Panc1 (cell line): Measurements from ENCODE around the gene NPEPL1. TPM values are rescaled to one million over a fixed set of nuclear protein-coding genes. Genes with fewer than 3 reads are reported as not detected.

Source experiments
- ATAC-seq: fragments of 200-7000 bp; cut with Tn5 transposase; 2 replicates; pipeline ENCODE4 v1.9.1; 2020; ENCODE audit warnings: mild to moderate bottlenecking, moderate library complexity
- BruUV-seq: library from RNA; stranded (reverse); fragments of 400-500 nt; replicated peaks from 2 replicates; lab custom pipeline; 2021; lab: Mats Ljungman, UMichigan
- CTCF ChIA-PET: fragments of 300-600 bp; sonication (Branson Sonifier 250); formaldehyde crosslinking; loops from one replicate; lab custom pipeline; 2022; ENCODE audit warnings: antibody characterized with exemption; lab: Charles Lee
- POLR2A ChIA-PET: fragments of 300-600 bp; sonication (Branson Sonifier 250); formaldehyde crosslinking; loops from one replicate; lab custom pipeline; 2022; ENCODE audit warnings: antibody characterized with exemption; lab: Charles Lee
- DNase-seq: peaks from one replicate; pipeline ENCODE4 v3.0.0-alpha.2; 2010; ENCODE audit warnings: low read depth, low spot score
- H3K27ac ChIP-seq: 2 replicates; pipeline ENCODE4 v1.5.1; 2011; ENCODE audit warnings: mild to moderate bottlenecking, low read length, inconsistent platforms
- H3K27me3 ChIP-seq: fragments of 200-500 bp; sonication (Bioruptor generic); 2 replicates; pipeline ENCODE4 v1.6.0; 2014; ENCODE audit warnings: low read length, inconsistent platforms; ENCODE audit not compliant: control insufficient read depth, insufficient read depth
- H3K36me3 ChIP-seq: fragments of 200-500 bp; sonication (Bioruptor generic); 2 replicates; pipeline ENCODE4 v1.5.1; 2014; ENCODE audit warnings: inconsistent platforms, mild to moderate bottlenecking, low read length, moderate library complexity; ENCODE audit not compliant: control insufficient read depth, insufficient read depth
- H3K4me1 ChIP-seq: 2 replicates; pipeline ENCODE4 v1.5.1; 2011; ENCODE audit warnings: inconsistent platforms, mild to moderate bottlenecking, low read length, moderate library complexity; ENCODE audit not compliant: control insufficient read depth, insufficient read depth
- H3K4me3 ChIP-seq, 2 experiments: 2 replicates each; pipeline ENCODE4 v1.5.1; 2011 to 2012; ENCODE audit warnings: low read depth in 2 of 2, low read length in 2 of 2, mild to moderate bottlenecking in 2 of 2, inconsistent platforms in 1 of 2, moderate library complexity in 1 of 2
- H3K9me3 ChIP-seq: fragments of 200-500 bp; sonication (Bioruptor generic); 2 replicates; pipeline ENCODE4 v1.5.1; 2014; ENCODE audit warnings: low read depth, mild to moderate bottlenecking, inconsistent platforms, low read length, moderate library complexity; ENCODE audit not compliant: control insufficient read depth, insufficient read depth
- CTCF ChIP-seq: fragments of 450-650 bp; IDR thresholded peaks from 2 replicates; pipeline ENCODE4 v1.5.1; 2017; ENCODE audit warnings: mild to moderate bottlenecking
- POLR2AphosphoS5 ChIP-seq: IDR thresholded peaks from 2 replicates; pipeline ENCODE4 v1.6.1; 2012; ENCODE audit warnings: mild to moderate bottlenecking, low read depth, low read length, moderate library complexity
- REST ChIP-seq, 2 experiments: IDR thresholded peaks; 2 replicates each; pipeline ENCODE4 v1.6.1; 2011 to 2012; ENCODE audit warnings: low read depth in 2 of 2, control low read depth in 1 of 2, low read length in 1 of 2, mild to moderate bottlenecking in 1 of 2, moderate library complexity in 1 of 2; ENCODE audit not compliant: insufficient read depth in 1 of 2
- SIN3A ChIP-seq: IDR thresholded peaks from 2 replicates; pipeline ENCODE4 v1.6.1; 2012; ENCODE audit warnings: low read depth, mild to moderate bottlenecking, low read length, moderate library complexity, borderline replicate concordance; ENCODE audit not compliant: insufficient read depth
- TCF7L2 ChIP-seq: IDR thresholded peaks from 2 replicates; pipeline ENCODE4 v1.6.1; 2011; ENCODE audit warnings: mild to moderate bottlenecking, low read depth, low read length, inconsistent platforms
- in situ Hi-C: cut with HindIII; loops from 2 replicates; pipeline ENCODE4 v1.10.0; 2016; ENCODE audit warnings: low sequenced_read_pairs, low pct_unique_long_range_greater_than_20kb
- intact Hi-C: fragments of 100-400 bp; cut with micrococcal nuclease; formaldehyde crosslinking; loops from one replicate; pipeline ENCODE4 v1.10.0; 2022; ENCODE audit not compliant: unreplicated experiment
- total RNA-seq: library from RNA; stranded (reverse); gene quantifications from one replicate; pipeline ENCODE4 v1.2.1, GENCODE V29; 2021; ENCODE audit not compliant: unreplicated experiment

NPEPL1 gene
- total RNA-seq, 1 experiment from 2014 or later: 27.4 TPM

- TF ChIP-seq POLR2AphosphoS5 (no peak), TCF7L2 (no peak), SIN3A (no peak), REST (IDR thresholded peaks at IDR 0.05; ENCODE audit: insufficient read depth in 1 of 2, low read depth in 2 of 2, low read length in 1 of 2) (no peak), CTCF (no peak)
- intact Hi-C loops: no loop called here
- Histone ChIP-seq H3K4me1 (no peaks in the 10 kb centered on the region), H3K36me3 (0 out of 2 replicates have a peak, but pooled peaks cover 2% of the 10 kb centered on the region), H3K9me3 (no peaks in the 10 kb centered on the region), H3K27me3 (no peaks in the 10 kb centered on the region), H3K27ac (no peak overlapping the region), H3K4me3 (no peak overlapping the region)
- ChIA-PET POLR2A (no interaction called here), CTCF (no interaction called here)
- BruUV-seq: no TSS peak
- in situ Hi-C loops: no loop called here
- DNase-seq: no peak
- ATAC-seq: no peak
Observed at GRCh38 chr20:58701431-58702160, 9.0 kb downstream of the NPEPL1 start.

GRCh38 chr20:58702161-58702510 is 9.5 kb downstream of the NPEPL1 start:
- no peak for TF ChIP-seq SIN3A
- no peak for TF ChIP-seq REST (IDR thresholded peaks at IDR 0.05; ENCODE audit: insufficient read depth in 1 of 2, low read depth in 2 of 2, low read length in 1 of 2)
- TF ChIP-seq TCF7L2: no peak
- no peak for TF ChIP-seq CTCF
- no peak for TF ChIP-seq POLR2AphosphoS5
- ChIA-PET CTCF (no interaction called here), POLR2A (no interaction called here)
- Histone ChIP-seq H3K27me3 (no peaks in the 10 kb centered on the region), H3K27ac (no peak overlapping the region), H3K4me3 (no peak overlapping the region), H3K36me3 (0 out of 2 replicates have a peak, but pooled peaks cover 2% of the 10 kb centered on the region), H3K4me1 (no peaks in the 10 kb centered on the region), H3K9me3 (no peaks in the 10 kb centered on the region)
- intact Hi-C loops (no loop called here), in situ Hi-C loops (no loop called here)
- DNase-seq (no peak), ATAC-seq (no peak)
- BruUV-seq: no TSS peak
